ENCODE results near the gene ATPAF1. TPM values are rescaled to one million over a fixed set of nuclear protein-coding genes. Genes with fewer than 3 reads are reported as not detected.

Gene ATPAF1
- total RNA-seq, 3 donors from 2014 or later (not counting 1 experiment from before 2014, with no cell fraction given), result 18.0 to 21.7 (median 19.0) TPM

GRCh38 chr1:46583494-46583893 is 84.7 kb downstream of the ATPAF1 start:
- Mint-ChIP-seq H3K4me1 (peaks cover 24 to 35% of the 10 kb centered on the region in 2 donors), H3K27ac (peak overlapping the region; percentile 84), H3K4me3 (no peak overlapping the region), H3K9me3 (no peaks in the 10 kb centered on the region), H3K27me3 (ENCODE audit: low read depth in 2 of 2) (no peaks in the 10 kb centered on the region), H3K36me3 (no peaks in the 10 kb centered on the region)
- no peak overlapping the region for H3K4me3 ChIP-seq (ENCODE audit: low read length)
- H3K27ac ChIP-seq (ENCODE audit: low read length), result no peak overlapping the region
- TF ChIP-seq CTCF (IDR thresholded peaks at IDR 0.05), result no peak
- no peaks in the 10 kb centered on the region for H3K9me3 ChIP-seq (ENCODE audit: control insufficient read depth, insufficient read depth, low read length)
- no peak for DNase-seq
- ATAC-seq, result no peak
- 91% methylated on average over 5 of the region's 5 CpGs for WGBS (ENCODE audit: insufficient coverage)
- H3K27me3 ChIP-seq (ENCODE audit: control insufficient read depth, insufficient read depth, low read length), result no peaks in the 10 kb centered on the region
- peaks cover 21% of the 10 kb centered on the region for H3K4me1 ChIP-seq (ENCODE audit: control insufficient read depth, insufficient read depth, low read length)
- intact Hi-C loops (cut with micrococcal nuclease), result no loop called here
- peaks cover 38% of the 10 kb centered on the region for H3K36me3 ChIP-seq (ENCODE audit: control insufficient read depth, insufficient read depth, low read length)

GRCh38 chr1:46582972-46583371 is 85.2 kb downstream of the ATPAF1 start:
- H3K36me3 Mint-ChIP-seq, result no peaks in the 10 kb centered on the region
- no peak overlapping the region for H3K27ac ChIP-seq (ENCODE audit: low read length)

More at GRCh38 chr1:46582972-46583371, 85.2 kb downstream of the ATPAF1 start:
- WGBS (ENCODE audit: insufficient coverage), result 91% methylated on average over 3 of the region's 7 CpGs
- Mint-ChIP-seq H3K27me3 (ENCODE audit: low read depth in 2 of 2) (no peaks in the 10 kb centered on the region), H3K4me3 (no peak overlapping the region), H3K9me3 (no peaks in the 10 kb centered on the region), H3K27ac (peak overlapping the region; percentile 84), H3K4me1 (peaks cover 24 to 35% of the 10 kb centered on the region in 2 donors)
- Histone ChIP-seq H3K4me3 (ENCODE audit: low read length) (no peak overlapping the region), H3K9me3 (ENCODE audit: control insufficient read depth, insufficient read depth, low read length) (no peaks in the 10 kb centered on the region), H3K4me1 (ENCODE audit: control insufficient read depth, insufficient read depth, low read length) (peaks cover 21% of the 10 kb centered on the region), H3K36me3 (ENCODE audit: control insufficient read depth, insufficient read depth, low read length) (peaks cover 40% of the 10 kb centered on the region), H3K27me3 (ENCODE audit: control insufficient read depth, insufficient read depth, low read length) (no peaks in the 10 kb centered on the region)
- no peak for TF ChIP-seq CTCF (IDR thresholded peaks at IDR 0.05)
- intact Hi-C loops (cut with micrococcal nuclease), result no loop called here
- DNase-seq (no peak), ATAC-seq (no peak)

Other genes starting within 250 kb of the ATPAF1 start
- gene DMBX1, start 178.5 kb downstream of the ATPAF1 start, total RNA-seq, result not detected
- gene KNCN, start 116.7 kb downstream of the ATPAF1 start, total RNA-seq, result under 1 TPM in 1 of 3 donors, not detected in 2; 0.20 TPM
- gene MKNK1, start 64.1 kb downstream of the ATPAF1 start, total RNA-seq, result 10 to 100 TPM; 59.5 to 81.5 (median 65.5) TPM
- 10 to 100 TPM; 16.7 to 25.1 (median 19.2) TPM for gene MOB3C, start 51.6 kb downstream of the ATPAF1 start, total RNA-seq
- gene TEX38, start 3.5 kb upstream of the ATPAF1 start, total RNA-seq, result under 1 TPM in 2 of 3 donors, not detected in 1; 0.26 to 0.75 TPM
- gene EFCAB14, start 50.8 kb upstream of the ATPAF1 start, total RNA-seq, result 100 to 1,000 TPM in 2 of 3 donors, 10 to 100 TPM in 1; 77.7 to 130 (median 119) TPM
- gene CYP4B1, start 130.7 kb upstream of the ATPAF1 start, total RNA-seq, result not detected

All from natural killer cell (primary cell).